ENCODE results near the gene MLPH.

Gene MLPH

DNA sequence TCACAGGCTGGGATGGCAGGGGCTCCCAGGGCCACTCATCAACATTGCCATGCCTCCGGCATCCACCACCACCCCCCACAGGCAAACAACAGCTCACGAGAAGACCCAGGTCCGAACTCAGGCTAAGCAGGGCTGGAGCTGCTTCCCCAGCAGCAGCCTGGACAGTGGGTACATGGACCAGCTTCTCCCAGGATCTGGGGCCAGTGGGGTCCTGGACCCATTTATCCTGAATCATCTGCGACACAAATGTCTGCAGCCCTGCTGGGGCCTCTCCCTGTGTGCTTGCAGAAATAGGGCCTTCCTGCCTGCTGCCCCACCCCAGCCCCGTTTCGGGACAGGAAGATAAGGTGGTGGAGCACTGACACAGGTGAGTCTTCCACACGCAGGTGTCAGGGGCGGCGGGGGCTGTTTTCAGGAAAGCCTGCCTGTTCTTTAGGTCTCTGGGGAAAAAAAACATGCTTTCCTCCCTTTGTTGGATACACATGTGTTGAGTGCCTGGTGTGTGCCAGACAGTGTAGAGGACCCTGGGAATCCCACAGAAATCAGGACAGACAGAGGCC lies 83.8 kb downstream of the MLPH start:
- no peak for FAIRE-seq
- TF ChIP-seq SPI1 (IDR thresholded peaks at IDR 0.05; ENCODE audit: low read depth, low read length) (no peak), POLR2AphosphoS5 (IDR thresholded peaks at IDR 0.05; ENCODE audit: low read depth, low read length) (no peak)

GRCh38 chr2:237571551-237571950 lies 84.5 kb downstream of the MLPH start:
- TF ChIP-seq POLR2A (IDR thresholded peaks at IDR 0.05; ENCODE audit: low read depth, low read length) = no peak
- no peak for TF ChIP-seq POLR2AphosphoS5 (IDR thresholded peaks at IDR 0.05; ENCODE audit: low read depth, low read length)
- TF ChIP-seq SPI1 (IDR thresholded peaks at IDR 0.05; ENCODE audit: low read depth, low read length) = no peak
- TF ChIP-seq POU2F2 (IDR thresholded peaks at IDR 0.05; ENCODE audit: low read depth, low read length) = no peak
- no peak for TF ChIP-seq PAX5 (IDR thresholded peaks at IDR 0.05; ENCODE audit: insufficient read depth, low read length, severe bottlenecking)
- no peak for TF ChIP-seq TAF1 (IDR thresholded peaks at IDR 0.05; ENCODE audit: low read depth, low read length)
- FAIRE-seq (no peak), DNase-seq (ENCODE audit: insufficient read length, low spot score) (no peak)

More for the DNA sequence above, 83.8 kb downstream of the MLPH start:
- no peak for DNase-seq (ENCODE audit: insufficient read length, low spot score)

DNA sequence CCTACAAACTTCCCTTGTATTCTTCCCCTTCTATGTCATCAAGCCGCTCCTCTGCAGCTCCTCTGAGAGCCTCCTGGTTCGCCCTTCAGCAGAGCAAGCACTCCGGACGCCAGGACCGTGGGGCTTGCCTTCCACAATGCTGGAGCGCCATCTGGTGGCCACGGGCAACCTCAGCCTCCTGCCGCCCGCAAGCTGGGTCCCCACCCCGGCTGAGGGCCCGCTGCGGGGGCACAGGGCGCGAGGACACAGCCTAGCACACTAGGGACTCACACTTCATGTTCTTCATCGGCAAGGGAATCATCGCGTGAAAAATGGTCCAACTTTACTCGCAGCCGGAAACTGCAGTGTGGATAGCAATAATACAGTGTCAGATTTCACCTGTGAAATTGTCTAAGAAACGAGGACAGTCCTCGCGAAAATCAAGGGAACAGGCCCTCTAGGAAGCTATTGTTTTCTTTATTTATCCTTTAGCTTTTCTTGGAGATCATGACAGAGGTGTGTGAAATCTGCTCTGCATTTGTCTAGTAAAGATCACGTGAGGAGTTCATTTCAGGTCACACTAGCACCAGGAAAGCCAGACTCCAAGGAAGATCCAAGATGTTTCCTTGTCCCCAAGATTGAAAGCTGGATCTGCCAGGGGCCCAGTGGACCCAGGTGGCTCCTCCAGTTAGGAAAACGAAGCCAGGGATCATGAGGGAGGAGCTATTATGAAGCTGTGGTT lies 85.1 kb downstream of the MLPH start:
- FAIRE-seq (peak; percentile 92), DNase-seq (ENCODE audit: insufficient read length, low spot score) (peak; percentile 99)
- no peak for TF ChIP-seq TAF1 (IDR thresholded peaks at IDR 0.05; ENCODE audit: low read depth, low read length)
- TF ChIP-seq POLR2AphosphoS5 (IDR thresholded peaks at IDR 0.05; ENCODE audit: low read depth, low read length) = no peak
- no peak for TF ChIP-seq SPI1 (IDR thresholded peaks at IDR 0.05; ENCODE audit: low read depth, low read length)
- TF ChIP-seq POLR2A (IDR thresholded peaks at IDR 0.05; ENCODE audit: low read depth, low read length) = no peak
- TF ChIP-seq POU2F2 (IDR thresholded peaks at IDR 0.05; ENCODE audit: low read depth, low read length) = no peak
- TF ChIP-seq PAX5 (IDR thresholded peaks at IDR 0.05; ENCODE audit: insufficient read depth, low read length, severe bottlenecking) = no peak

DNA sequence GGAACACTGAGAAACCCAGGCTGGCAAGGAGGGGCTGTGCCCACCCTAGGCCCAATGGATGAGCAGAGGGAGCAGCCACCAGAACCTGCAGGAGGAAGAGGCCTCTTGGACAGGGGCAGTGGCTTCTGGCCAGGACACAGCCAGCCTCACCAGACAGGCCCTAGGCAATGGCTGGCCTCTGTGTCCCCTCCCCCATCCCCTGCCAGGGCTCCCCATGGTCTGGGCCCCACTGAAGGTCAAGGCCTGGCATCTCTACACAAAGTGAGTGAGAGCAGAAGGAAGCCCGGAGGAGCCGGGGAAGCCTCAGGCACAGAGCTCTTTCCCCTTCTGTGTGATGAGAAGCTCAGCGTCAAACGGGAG lies 85.7 kb downstream of the MLPH start:
- DNase-seq (ENCODE audit: insufficient read length, low spot score) = no peak
- TF ChIP-seq TAF1 (IDR thresholded peaks at IDR 0.05; ENCODE audit: low read depth, low read length) (no peak), POU2F2 (IDR thresholded peaks at IDR 0.05; ENCODE audit: low read depth, low read length) (no peak), POLR2AphosphoS5 (IDR thresholded peaks at IDR 0.05; ENCODE audit: low read depth, low read length) (no peak), POLR2A (IDR thresholded peaks at IDR 0.05; ENCODE audit: low read depth, low read length) (no peak), PAX5 (IDR thresholded peaks at IDR 0.05; ENCODE audit: insufficient read depth, low read length, severe bottlenecking) (no peak), SPI1 (IDR thresholded peaks at IDR 0.05; ENCODE audit: low read depth, low read length) (no peak)
- no peak for FAIRE-seq

GRCh38 chr2:237573721-237574415 lies 86.8 kb downstream of the MLPH start:
- TF ChIP-seq TAF1 (IDR thresholded peaks at IDR 0.05; ENCODE audit: low read depth, low read length) (no peak), PAX5 (IDR thresholded peaks at IDR 0.05; ENCODE audit: insufficient read depth, low read length, severe bottlenecking) (no peak), SPI1 (IDR thresholded peaks at IDR 0.05; ENCODE audit: low read depth, low read length) (no peak), POLR2AphosphoS5 (IDR thresholded peaks at IDR 0.05; ENCODE audit: low read depth, low read length) (no peak), POU2F2 (IDR thresholded peaks at IDR 0.05; ENCODE audit: low read depth, low read length) (no peak), POLR2A (IDR thresholded peaks at IDR 0.05; ENCODE audit: low read depth, low read length) (no peak)
- FAIRE-seq (no peak), DNase-seq (ENCODE audit: insufficient read length, low spot score) (no peak)

- FAIRE-seq = no peak
Measured at GRCh38 chr2:237574467-237574866, 87.4 kb downstream of the MLPH start.

GRCh38 chr2:237574894-237575868 lies 88.1 kb downstream of the MLPH start:
- no peak for DNase-seq (ENCODE audit: insufficient read length, low spot score)
- no peak for FAIRE-seq
- TF ChIP-seq POLR2A (IDR thresholded peaks at IDR 0.05; ENCODE audit: low read depth, low read length) (no peak), PAX5 (IDR thresholded peaks at IDR 0.05; ENCODE audit: insufficient read depth, low read length, severe bottlenecking) (no peak), POU2F2 (IDR thresholded peaks at IDR 0.05; ENCODE audit: low read depth, low read length) (no peak), SPI1 (IDR thresholded peaks at IDR 0.05; ENCODE audit: low read depth, low read length) (no peak), POLR2AphosphoS5 (IDR thresholded peaks at IDR 0.05; ENCODE audit: low read depth, low read length) (no peak), TAF1 (IDR thresholded peaks at IDR 0.05; ENCODE audit: low read depth, low read length) (no peak)

More at GRCh38 chr2:237574467-237574866, 87.4 kb downstream of the MLPH start:
- no peak for DNase-seq (ENCODE audit: insufficient read length, low spot score)
- TF ChIP-seq POLR2AphosphoS5 (IDR thresholded peaks at IDR 0.05; ENCODE audit: low read depth, low read length) = no peak
- no peak for TF ChIP-seq TAF1 (IDR thresholded peaks at IDR 0.05; ENCODE audit: low read depth, low read length)
- no peak for TF ChIP-seq POLR2A (IDR thresholded peaks at IDR 0.05; ENCODE audit: low read depth, low read length)
- TF ChIP-seq POU2F2 (IDR thresholded peaks at IDR 0.05; ENCODE audit: low read depth, low read length) = no peak
- no peak for TF ChIP-seq SPI1 (IDR thresholded peaks at IDR 0.05; ENCODE audit: low read depth, low read length)
- no peak for TF ChIP-seq PAX5 (IDR thresholded peaks at IDR 0.05; ENCODE audit: insufficient read depth, low read length, severe bottlenecking)

GRCh38 chr2:237575869-237576862 lies 89.1 kb downstream of the MLPH start:
- no peak for FAIRE-seq
- TF ChIP-seq POU2F2 (IDR thresholded peaks at IDR 0.05; ENCODE audit: low read depth, low read length) (no peak), TAF1 (IDR thresholded peaks at IDR 0.05; ENCODE audit: low read depth, low read length) (no peak), POLR2AphosphoS5 (IDR thresholded peaks at IDR 0.05; ENCODE audit: low read depth, low read length) (no peak), PAX5 (IDR thresholded peaks at IDR 0.05; ENCODE audit: insufficient read depth, low read length, severe bottlenecking) (no peak), POLR2A (IDR thresholded peaks at IDR 0.05; ENCODE audit: low read depth, low read length) (no peak), SPI1 (IDR thresholded peaks at IDR 0.05; ENCODE audit: low read depth, low read length) (no peak)

More at GRCh38 chr2:237575869-237576862, 89.1 kb downstream of the MLPH start:
- DNase-seq (ENCODE audit: insufficient read length, low spot score) = no peak
